ENCODE measurements around the gene PPP2R5E. TPM values are rescaled to one million over a fixed set of nuclear protein-coding genes. Genes with fewer than 3 reads are reported as not detected.
A peak's percentile ranks its signal among the peaks of the same experiment; 100 is the strongest.

PPP2R5E gene
- total and polyA plus RNA-seq, 2 of the 8 experiments (the other 6 are each of a cell fraction or from before 2014, with no cell fraction given) = 6.8 to 64.6 TPM

- H3K14ac ChIP-seq (ENCODE audit: insufficient read length) = no peak overlapping the region
- no peak overlapping the region for H2BK20ac ChIP-seq (ENCODE audit: low read length)
- H3K4me3 ChIP-seq (ENCODE audit: extremely low read depth in 1 of 4, insufficient read depth in 2 of 4, low read depth in 3 of 4, low read length in 4 of 4) = no peak overlapping the region
- H4K5ac ChIP-seq (ENCODE audit: insufficient read length, low read depth, low read length) = no peak overlapping the region
- no peak overlapping the region for H2BK5ac ChIP-seq (ENCODE audit: low read depth, low read length)
- no peak overlapping the region for H3K9ac ChIP-seq (replicated peaks in 1 of 4; ENCODE audit: extremely low read depth in 1 of 4, low read depth in 3 of 4, low read length in 3 of 4)
- no peak overlapping the region for H4K91ac ChIP-seq (replicated peaks; ENCODE audit: insufficient read length, low read length)
- H3K56ac ChIP-seq (replicated peaks; ENCODE audit: insufficient read length, low read depth, low read length) = no peak overlapping the region
- H4K8ac ChIP-seq (ENCODE audit: extremely low read depth, insufficient read depth, low read length) = no peak overlapping the region
- H2AFZ ChIP-seq (ENCODE audit: low read length) = no peak overlapping the region
- no peaks in the 10 kb centered on the region; a peak in 1 of 8 replicates for H3K36me3 ChIP-seq (ENCODE audit: control insufficient read depth in 2 of 4, insufficient read depth in 4 of 4, low read length in 3 of 4)
- no peak overlapping the region for H2BK15ac ChIP-seq (ENCODE audit: low read length)
- no peak overlapping the region for H3K4me2 ChIP-seq (ENCODE audit: insufficient read depth in 1 of 2, low read depth in 2 of 2, low read length in 2 of 2)
- ChIA-PET POLR2A (ENCODE audit: partially characterized antibody) (no interaction called here), CTCF (ENCODE audit: partially characterized antibody) (interaction anchor here (0.6 to 1.0 kb wide), 2 partner anchors 13 to 26 kb away, joined by 3 to 4 read pairs; no protein-coding TSS in a partner anchor)
- no peaks in the 10 kb centered on the region for H3K27me3 ChIP-seq (replicated peaks in 1 of 4; ENCODE audit: control insufficient read depth in 3 of 4, extremely low read depth in 1 of 4, insufficient read depth in 3 of 4, low read length in 3 of 4)
- no peak overlapping the region for H3K4ac ChIP-seq (replicated peaks; ENCODE audit: insufficient read length, low read depth, low read length)
- H3K27ac ChIP-seq (ENCODE audit: low read depth, low read length) = no peak overlapping the region
- peaks cover 7% of the 10 kb centered on the region for H3K79me1 ChIP-seq (ENCODE audit: low read depth, low read length)
- no peak overlapping the region for H2AK5ac ChIP-seq (ENCODE audit: low read depth, low read length)
- H2BK12ac ChIP-seq (ENCODE audit: low read depth, low read length) = no peak overlapping the region
- peaks cover 0 to 4% (median 2%) of the 10 kb centered on the region in 4 experiments; a peak in 3 of 7 replicates for H3K4me1 ChIP-seq (replicated peaks in 1 of 4; ENCODE audit: control insufficient read depth in 3 of 4, insufficient read depth in 4 of 4, low read length in 3 of 4)
- FAIRE-seq (no peak), DNase-seq (ENCODE audit: low read depth in 1 of 2, low spot score in 2 of 2) (no peak)
- H3K23ac ChIP-seq (ENCODE audit: insufficient read length) = no peak overlapping the region
- peaks cover 2 to 3% of the 10 kb centered on the region in 2 experiments for H4K20me1 ChIP-seq (replicated peaks in 1 of 2; ENCODE audit: control insufficient read depth in 1 of 2, insufficient read depth in 2 of 2, low read length in 2 of 2)
- H3K79me2 ChIP-seq (ENCODE audit: control insufficient read depth in 1 of 2, insufficient read depth in 2 of 2, low read length in 2 of 2) = peaks cover 0 to 84% of the 10 kb centered on the region in 2 experiments; a peak in 3 of 4 replicates
- WGBS, 2 experiments (ENCODE audit: extremely low coverage in 1 of 2, insufficient coverage in 1 of 2, insufficient read length in 1 of 2, insufficient replicate concordance in 2 of 2, low coverage in 1 of 2, low lambda C conversion rate in 2 of 2, missing lambda C conversion rate in 1 of 2) = 58% methylated on average over 1 of the region's 1 CpG; no CpG with 5 or more reads in 1 of the 2 experiments
- H3K18ac ChIP-seq (ENCODE audit: extremely low read depth, low read length) = no peak overlapping the region
- no peak for TF ChIP-seq TAF1 (IDR thresholded peaks at IDR 0.05; ENCODE audit: low read depth, low read length)
- TF ChIP-seq JUND (IDR thresholded peaks at IDR 0.05; ENCODE audit: low read length) = no peak
- TF ChIP-seq MAFK (IDR thresholded peaks at IDR 0.05; ENCODE audit: low read depth, low read length) = 0 out of 2 replicates have a peak, but pooled peaks have one; percentile 14
- peak; percentile 67 for TF ChIP-seq BACH1 (IDR thresholded peaks at IDR 0.05; ENCODE audit: low read length)
- no peak for TF ChIP-seq USF2 (IDR thresholded peaks at IDR 0.05; ENCODE audit: low read length)
- no peaks in the 10 kb centered on the region for H3K23me2 ChIP-seq (ENCODE audit: low read depth, low read length)
- no peaks in the 10 kb centered on the region for H3K9me3 ChIP-seq (ENCODE audit: insufficient read depth in 2 of 2, low read depth in 1 of 2, low read length in 1 of 2)
- no peak overlapping the region for H2BK120ac ChIP-seq (replicated peaks; ENCODE audit: low read depth, low read length)
Observed at GRCh38 chr14:63468294-63468693, 74.9 kb downstream of the PPP2R5E start.

Measured in H1 (cell line).